Motor neuron (in vitro differentiated cells): Measurements from ENCODE around the gene PTP4A1. TPM values are rescaled to one million over a fixed set of nuclear protein-coding genes. Genes with fewer than 3 reads are reported as not detected.

ENCODE experiments used
- ATAC-seq, 8 experiments: fragments of 200-7000 bp; cut with Tn5 transposase; replicated peaks in 6 of 8; 2 replicates each; pipeline ENCODE4 v1.8.0; 2021; ENCODE audit warnings: mild to moderate bottlenecking in 8 of 8, moderate library complexity in 8 of 8
- H3K27ac ChIP-seq, 2 donors: fragments of 250-450 bp; sonication (Bioruptor Pico); 2 replicates each; pipeline ENCODE4 v1.9.0; 2021; ENCODE audit warnings: antibody characterized with exemption in 2 of 2, mild to moderate bottlenecking in 2 of 2, moderate library complexity in 1 of 2
- H3K4me1 ChIP-seq, 2 donors: fragments of 250-450 bp; sonication (Bioruptor Pico); replicated peaks in 1 of 2; 2 replicates each; pipeline ENCODE4 v1.6.1; 2021; ENCODE audit warnings: antibody characterized with exemption in 2 of 2, mild to moderate bottlenecking in 2 of 2, moderate library complexity in 1 of 2
- H3K4me3 ChIP-seq, 5 donors: fragments of 250-450 bp; sonication (Bioruptor Pico); 2 replicates each; pipeline ENCODE4 v1.9.0; 2021; ENCODE audit warnings: antibody characterized with exemption in 5 of 5, mild to moderate bottlenecking in 5 of 5, moderate library complexity in 4 of 5
- WGBS, 10 experiments: fragments of 450-650 bp; shearing (Covaris generic); methylation state at CpG; one replicate each; pipeline ENCODE4 v1.0.0; 2022; 5-methylcytosine and 5-hydroxymethylcytosine counted together
- in situ Hi-C, 9 experiments: fragments of 400-800 bp; cut with MboI; loops; one replicate each; pipeline ENCODE4 v1.15.0; 2021; ENCODE audit warnings: low sequenced_read_pairs in 9 of 9, low pct_unique_long_range_greater_than_20kb in 2 of 9; ENCODE audit not compliant: unreplicated experiment in 9 of 9
- total RNA-seq, 8 experiments: library from RNA; unstranded; fragments of 300-600 nt; gene quantifications; 2 replicates each; pipeline versions ENCODE4 v1.2.3 to v1.2.4, GENCODE V29; 2022

Gene PTP4A1
- total RNA-seq, 8 experiments from 2014 or later, result 34.7 to 79.5 (median 57.4) TPM

GRCh38 chr6:63537959-63538300 lies 34.4 kb upstream of the PTP4A1 start:
- Histone ChIP-seq H3K27ac (no peak overlapping the region), H3K4me1 (no peaks in the 10 kb centered on the region), H3K4me3 (no peak overlapping the region)
- in situ Hi-C loops, result no loop called here
- ATAC-seq, result no peak

- WGBS, 10 experiments, result 27 to 100% (median 86%) methylated on average over 1 of the region's 1 CpG; no CpG with 5 or more reads in 3 of the 10 experiments
- Histone ChIP-seq H3K4me1 (no peaks in the 10 kb centered on the region), H3K4me3 (no peak overlapping the region), H3K27ac (no peak overlapping the region)
- in situ Hi-C loops, result no loop called here
- ATAC-seq, result no peak
Observed at GRCh38 chr6:63538550-63538949, 33.7 kb upstream of the PTP4A1 start.

- 0 to 89% (median 43%) methylated on average over 1 of the region's 1 CpG; no CpG with 5 or more reads in 2 of the 10 experiments for WGBS, 10 experiments
- in situ Hi-C loops, result no loop called here
- H3K27ac ChIP-seq, result no peak overlapping the region
- H3K4me1 ChIP-seq, result peaks cover 0 to 8% of the 10 kb centered on the region in 2 donors
- no peak for ATAC-seq
- no peak overlapping the region for H3K4me3 ChIP-seq
Observed at GRCh38 chr6:63543001-63543400, 29.3 kb upstream of the PTP4A1 start.

GRCh38 chr6:63543982-63544381 lies 28.3 kb upstream of the PTP4A1 start:
- in situ Hi-C loops, result no loop called here
- Histone ChIP-seq H3K27ac (no peak overlapping the region), H3K4me3 (no peak overlapping the region), H3K4me1 (peaks cover 0 to 8% of the 10 kb centered on the region in 2 donors)
- WGBS, 10 experiments, result 0 to 100% (median 67%) methylated on average over 1 to 3 of the region's 3 CpGs
- no peak for ATAC-seq

- H3K27ac ChIP-seq, result no peak overlapping the region
- ATAC-seq, result no peak
- H3K4me3 ChIP-seq, result no peak overlapping the region
- WGBS, 10 experiments, result 45 to 100% (median 91%) methylated on average over 1 to 6 of the region's 6 CpGs; no CpG with 5 or more reads in 3 of the 10 experiments
- in situ Hi-C loops, result no loop called here
- H3K4me1 ChIP-seq, result peaks cover 0 to 8% of the 10 kb centered on the region in 2 donors
Observed at GRCh38 chr6:63546236-63546635, 26.0 kb upstream of the PTP4A1 start.

- Histone ChIP-seq H3K4me3 (no peak overlapping the region), H3K27ac (no peak overlapping the region), H3K4me1 (peaks cover 0 to 8% of the 10 kb centered on the region in 2 donors)
- in situ Hi-C loops, result no loop called here
- ATAC-seq, result no peak
- 0 to 100% (median 83%) methylated on average over 1 of the region's 1 CpG; no CpG with 5 or more reads in 3 of the 10 experiments for WGBS, 10 experiments
Observed at GRCh38 chr6:63546697-63547096, 25.6 kb upstream of the PTP4A1 start.

GRCh38 chr6:63549076-63549475 lies 23.2 kb upstream of the PTP4A1 start:
- in situ Hi-C loops, result no loop called here
- WGBS, 10 experiments, result 40 to 100% (median 77%) methylated on average over 1 to 4 of the region's 5 CpGs; no CpG with 5 or more reads in 2 of the 10 experiments

GRCh38 chr6:63553208-63553607 lies 19.1 kb upstream of the PTP4A1 start:
- Histone ChIP-seq H3K4me3 (no peak overlapping the region), H3K4me1 (no peaks in the 10 kb centered on the region), H3K27ac (no peak overlapping the region)
- no peak for ATAC-seq
- in situ Hi-C loops, result loop anchor here in 1 of 9 experiments (25.0 kb wide), 1 partner anchor 166 kb away; no protein-coding TSS in a partner anchor
- 17 to 100% (median 92%) methylated on average over 1 to 3 of the region's 3 CpGs for WGBS, 10 experiments

More at GRCh38 chr6:63549076-63549475, 23.2 kb upstream of the PTP4A1 start:
- no peak for ATAC-seq
- Histone ChIP-seq H3K4me3 (no peak overlapping the region), H3K27ac (no peak overlapping the region), H3K4me1 (peaks cover 0 to 4% of the 10 kb centered on the region in 2 donors)

- in situ Hi-C loops, result loop anchor here in 1 of 9 experiments (25.0 kb wide), 1 partner anchor 167 kb away; no protein-coding TSS in a partner anchor
- WGBS, 10 experiments, result 0 to 90% (median 50%) methylated on average over 1 of the region's 1 CpG
- Histone ChIP-seq H3K4me1 (no peaks in the 10 kb centered on the region), H3K27ac (no peak overlapping the region), H3K4me3 (no peak overlapping the region)
- peak in 1 of 8 experiments; percentile 75 for ATAC-seq
Observed at GRCh38 chr6:63553900-63554299, 18.4 kb upstream of the PTP4A1 start.

- H3K4me3 ChIP-seq, result no peak overlapping the region
- H3K4me1 ChIP-seq, result no peaks in the 10 kb centered on the region
- no peak overlapping the region for H3K27ac ChIP-seq
- WGBS, 10 experiments, result 40 to 100% (median 90%) methylated on average over 1 of the region's 1 CpG; no CpG with 5 or more reads in 3 of the 10 experiments
- ATAC-seq, result no peak
- in situ Hi-C loops, result loop anchor here in 1 of 9 experiments (25.0 kb wide), 1 partner anchor 167 kb away; no protein-coding TSS in a partner anchor
Observed at GRCh38 chr6:63554782-63555181, 17.5 kb upstream of the PTP4A1 start.

- ATAC-seq, result no peak
- in situ Hi-C loops, result loop anchor here in 1 of 9 experiments (25.0 kb wide), 1 partner anchor 169 kb away; no protein-coding TSS in a partner anchor
- Histone ChIP-seq H3K4me3 (no peak overlapping the region), H3K27ac (no peak overlapping the region), H3K4me1 (no peaks in the 10 kb centered on the region)
- WGBS, 10 experiments, result 41 to 95% (median 83%) methylated on average over 1 to 4 of the region's 4 CpGs; no CpG with 5 or more reads in 1 of the 10 experiments
Observed at GRCh38 chr6:63556369-63556768, 15.9 kb upstream of the PTP4A1 start.

GRCh38 chr6:63558278-63558677 lies 14.0 kb upstream of the PTP4A1 start:
- in situ Hi-C loops, result loop anchor here in 1 of 9 experiments (25.0 kb wide), 1 partner anchor 171 kb away; no protein-coding TSS in a partner anchor
- no peak overlapping the region for H3K27ac ChIP-seq
- no peak overlapping the region for H3K4me3 ChIP-seq
- no peaks in the 10 kb centered on the region for H3K4me1 ChIP-seq
- ATAC-seq, result no peak

GRCh38 chr6:63560801-63561287 lies 11.4 kb upstream of the PTP4A1 start:
- in situ Hi-C loops, result loop anchor here in 1 of 9 experiments (25.0 kb wide), 1 partner anchor 174 kb away; no protein-coding TSS in a partner anchor
- Histone ChIP-seq H3K4me1 (peaks cover 0 to 6% of the 10 kb centered on the region in 2 donors), H3K4me3 (no peak overlapping the region), H3K27ac (no peak overlapping the region)
- WGBS, 10 experiments, result 0 to 100% (median 67%) methylated on average over 1 of the region's 1 CpG; no CpG with 5 or more reads in 3 of the 10 experiments
- ATAC-seq, result peak in 1 of 8 experiments; percentile 28

GRCh38 chr6:63561288-63561687 lies 11.0 kb upstream of the PTP4A1 start:
- ATAC-seq, result no peak
- H3K27ac ChIP-seq, result no peak overlapping the region
- WGBS, 10 experiments, result 0 to 100% (median 60%) methylated on average over 1 to 2 of the region's 2 CpGs; no CpG with 5 or more reads in 1 of the 10 experiments
- peaks cover 0 to 6% of the 10 kb centered on the region in 2 donors for H3K4me1 ChIP-seq
- no peak overlapping the region for H3K4me3 ChIP-seq
- in situ Hi-C loops, result loop anchor here in 1 of 9 experiments (25.0 kb wide), 1 partner anchor 174 kb away; no protein-coding TSS in a partner anchor
